MCF 10A (cell line): ENCODE measurements around the gene FGD2. TPM values are rescaled to one million over a fixed set of nuclear protein-coding genes. Genes with fewer than 3 reads are reported as not detected.

ENCODE experiments used
- BruUV-seq: library from RNA; stranded (reverse); fragments of 400-500 nt; replicated peaks from 2 replicates; lab custom pipeline; 2021; lab: Mats Ljungman, UMichigan
- CTCF ChIA-PET: fragments of 300-600 bp; sonication (Branson Sonifier 250); formaldehyde crosslinking; extraction: SDS; loops from one replicate; lab custom pipeline; 2021; ENCODE audit warnings: antibody characterized with exemption, inconsistent platforms; lab: Yijun Ruan, JAX
- POLR2A ChIA-PET: fragments of 300-600, 350-650 bp; sonication (Branson Sonifier 250); formaldehyde crosslinking; extraction: SDS; loops from one replicate; lab custom pipeline; 2020; ENCODE audit warnings: antibody characterized with exemption, inconsistent platforms; lab: Yijun Ruan, JAX
- DNase-seq: peaks from one replicate; pipeline ENCODE4 v3.0.0-alpha.2; 2018; ENCODE audit not compliant: unreplicated experiment
- H3K27ac Mint-ChIP-seq: one replicate; pipeline ENCODE4 v1.8.0; 2022; ENCODE audit warnings: mild to moderate bottlenecking, low read depth, mixed read lengths; ENCODE audit not compliant: unreplicated experiment
- H3K27me3 Mint-ChIP-seq: one replicate; pipeline ENCODE4 v1.8.0; 2022; ENCODE audit warnings: mixed read lengths; ENCODE audit not compliant: insufficient read depth, unreplicated experiment
- H3K36me3 Mint-ChIP-seq: one replicate; pipeline ENCODE4 v1.8.0; 2022; ENCODE audit warnings: mild to moderate bottlenecking, moderate library complexity, mixed read lengths; ENCODE audit not compliant: insufficient read depth, unreplicated experiment
- H3K4me1 Mint-ChIP-seq: one replicate; pipeline ENCODE4 v1.8.0; 2022; ENCODE audit warnings: mixed read lengths; ENCODE audit not compliant: insufficient read depth, unreplicated experiment
- H3K4me3 Mint-ChIP-seq: one replicate; pipeline ENCODE4 v1.8.0; 2022; ENCODE audit warnings: mild to moderate bottlenecking, moderate library complexity, mixed read lengths; ENCODE audit not compliant: unreplicated experiment
- H3K9me3 Mint-ChIP-seq: one replicate; pipeline ENCODE4 v1.8.0; 2022; ENCODE audit warnings: mixed read lengths; ENCODE audit not compliant: unreplicated experiment
- CTCF ChIP-seq: fragments of 200-600 bp; IDR thresholded peaks from one replicate; pipeline ENCODE4 v1.8.0; 2022; ENCODE audit warnings: antibody characterized with exemption, mild to moderate bottlenecking; ENCODE audit not compliant: unreplicated experiment
- intact Hi-C: fragments of 100-400 bp; cut with micrococcal nuclease; formaldehyde crosslinking; loops from 2 replicates; pipeline ENCODE4 v1.14.1; 2022
- total RNA-seq: library from RNA; stranded (reverse); gene quantifications from 2 replicates; pipeline ENCODE4 v1.2.3, GENCODE V29; 2022

FGD2 gene
- total RNA-seq, 1 experiment from 2014 or later = not detected

DNA sequence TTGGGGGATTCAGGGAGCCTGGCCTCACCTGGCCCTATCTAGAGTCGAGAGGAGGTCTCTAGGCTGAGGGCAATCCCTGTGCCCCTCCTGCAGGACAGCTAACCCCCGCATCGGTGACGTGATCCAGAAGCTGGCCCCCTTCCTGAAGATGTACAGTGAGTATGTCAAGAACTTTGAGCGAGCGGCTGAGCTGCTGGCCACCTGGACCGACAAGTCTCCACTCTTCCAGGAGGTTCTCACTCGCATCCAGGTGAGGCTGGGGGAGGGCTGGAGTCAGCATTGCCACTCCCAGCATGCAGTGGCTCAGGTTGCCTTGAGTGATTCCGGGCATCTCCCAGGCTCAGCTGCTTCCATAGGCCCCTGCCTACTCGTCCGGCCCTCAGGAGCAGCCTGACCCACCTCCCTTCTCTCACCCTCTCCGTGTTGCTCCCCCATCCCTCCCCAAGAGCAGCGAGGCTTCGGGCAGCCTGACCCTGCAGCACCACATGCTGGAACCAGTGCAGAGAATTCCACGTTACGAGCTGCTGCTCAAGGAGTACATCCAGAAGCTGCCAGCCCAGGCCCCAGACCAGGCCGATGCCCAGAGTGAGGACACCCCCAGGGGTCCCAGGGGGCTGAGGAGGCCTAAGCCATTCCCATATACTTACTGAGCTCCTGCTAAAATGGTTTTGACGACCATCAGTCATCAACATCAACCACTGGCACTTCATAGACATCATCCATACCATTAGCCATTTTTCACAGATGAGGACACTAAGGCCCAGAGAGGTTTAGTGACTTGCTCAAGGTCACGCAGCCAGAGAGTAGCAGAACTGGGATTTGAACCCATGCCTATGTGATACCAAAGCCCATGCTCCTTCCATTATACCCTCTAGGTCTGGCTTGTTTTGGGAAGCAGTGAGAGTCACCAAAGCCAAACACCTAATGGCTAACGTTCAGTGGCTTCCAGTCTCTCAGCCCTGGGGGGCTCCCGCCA lies 8.3 kb downstream of the FGD2 start:
- Mint-ChIP-seq H3K27me3 (no peaks in the 10 kb centered on the region), H3K36me3 (no peaks in the 10 kb centered on the region), H3K4me1 (peaks cover 10% of the 10 kb centered on the region), H3K4me3 (no peak overlapping the region), H3K9me3 (no peaks in the 10 kb centered on the region), H3K27ac (no peak overlapping the region)
- POLR2A ChIA-PET = interaction anchor here (1.1 kb wide), 1 partner anchor 188 kb away, joined by 3 read pairs; no protein-coding TSS in a partner anchor
- CTCF ChIA-PET = interaction anchor here (1.1 kb wide), 2 partner anchors 158 to 159 kb away, joined by 4 read pairs; no protein-coding TSS in a partner anchor
- no peak for DNase-seq
- BruUV-seq = no TSS peak
- intact Hi-C loops = no loop called here
- TF ChIP-seq CTCF = no peak

GRCh38 chr6:37014667-37015066 lies 9.2 kb downstream of the FGD2 start:
- Mint-ChIP-seq H3K4me1 (peaks cover 18% of the 10 kb centered on the region), H3K4me3 (no peak overlapping the region), H3K27ac (no peak overlapping the region), H3K9me3 (no peaks in the 10 kb centered on the region), H3K36me3 (no peaks in the 10 kb centered on the region), H3K27me3 (no peaks in the 10 kb centered on the region)
- DNase-seq = no peak
- TF ChIP-seq CTCF = no peak
- ChIA-PET CTCF (interaction anchor here (0.6 kb wide), 1 partner anchor 102 kb away, joined by 3 read pairs; no protein-coding TSS in a partner anchor), POLR2A (no interaction called here)
- BruUV-seq = no TSS peak
- intact Hi-C loops = loop anchor here (5.0 kb wide), 1 partner anchor 303 kb away; no protein-coding TSS in a partner anchor

- no TSS peak for BruUV-seq
- no peak for DNase-seq
- CTCF ChIA-PET = interaction anchor here (1.2 to 16.7 kb wide), 2 partner anchors 102 to 160 kb away, joined by 4 to 359 read pairs; partner anchors contain the start of gene PIM1
- no peak overlapping the region for H3K27ac Mint-ChIP-seq
- no peak for TF ChIP-seq CTCF
- peaks cover 18% of the 10 kb centered on the region for H3K4me1 Mint-ChIP-seq
- no peaks in the 10 kb centered on the region for H3K27me3 Mint-ChIP-seq
- H3K4me3 Mint-ChIP-seq = no peak overlapping the region
- no peaks in the 10 kb centered on the region for H3K36me3 Mint-ChIP-seq
- intact Hi-C loops = loop anchor here (5.0 kb wide), 1 partner anchor 302 kb away; no protein-coding TSS in a partner anchor
- H3K9me3 Mint-ChIP-seq = no peaks in the 10 kb centered on the region
- POLR2A ChIA-PET = no interaction called here
These were observed 10.1 kb downstream of the FGD2 start for GRCh38 chr6:37015532-37015931.

DNA sequence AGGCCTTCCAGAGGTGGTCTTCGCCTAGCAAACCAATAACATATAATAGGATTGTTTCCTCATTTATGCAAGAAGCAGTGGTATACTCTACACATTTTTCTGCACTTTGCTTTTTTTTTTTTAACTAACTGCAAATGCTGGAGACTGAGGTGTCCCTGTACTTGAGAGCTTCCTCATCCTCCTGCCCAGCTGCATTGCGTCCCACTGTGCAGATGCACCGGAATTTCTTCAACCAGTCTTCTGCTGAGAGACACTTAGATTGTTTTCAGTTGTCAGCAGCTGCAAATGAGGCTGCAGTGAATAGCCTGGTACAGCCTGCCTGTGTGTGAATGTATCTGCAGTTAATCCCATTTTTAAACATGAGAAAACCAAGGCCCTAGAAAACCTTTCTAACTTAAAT lies 11.5 kb downstream of the FGD2 start:
- intact Hi-C loops = loop anchor here (5.0 kb wide), 1 partner anchor 300 kb away; no protein-coding TSS in a partner anchor
- Mint-ChIP-seq H3K27me3 (no peaks in the 10 kb centered on the region), H3K4me1 (peaks cover 23% of the 10 kb centered on the region), H3K36me3 (no peaks in the 10 kb centered on the region), H3K27ac (no peak overlapping the region), H3K9me3 (no peaks in the 10 kb centered on the region), H3K4me3 (no peak overlapping the region)
- no TSS peak for BruUV-seq
- no peak for TF ChIP-seq CTCF
- ChIA-PET POLR2A (interaction anchor here (1.8 to 9.7 kb wide), 3 partner anchors 31 to 155 kb away, joined by 11 to 117 read pairs (median 23); partner anchors contain the start of genes C6orf89, MTCH1 and PIM1), CTCF (interaction anchor here (1.0 to 16.7 kb wide), 19 partner anchors 9 to 250 kb away, joined by 4 to 359 read pairs (median 13); partner anchors contain the start of genes C6orf89, MTCH1 and PIM1)
- DNase-seq = no peak
